CD14-positive monocyte (primary cell): ENCODE measurements around the gene PRDX6. TPM values are rescaled to one million over a fixed set of nuclear protein-coding genes. Genes with fewer than 3 reads are reported as not detected.
"Not testable (repeated sequence)": the region's sequence is repeated elsewhere in the genome, so short reads cannot be mapped to it uniquely, and the experiment has no call there.

Source experiments
- DNase-seq, 3 donors: peaks; one replicate each; pipeline ENCODE4 v3.0.0-alpha.2; 2011 to 2022
- H2AFZ ChIP-seq: 2 replicates; pipeline ENCODE4 v1.6.0; 2012; ENCODE audit warnings: mild to moderate bottlenecking, low read depth, low read length, inconsistent platforms; ENCODE audit not compliant: insufficient read depth, poor library complexity, severe bottlenecking
- H3K27ac ChIP-seq, 2 donors: 1 replicate in 1 of 2; 2 replicates in 1 of 2; pipeline ENCODE4 v1.5.1; 2012 to 2013; ENCODE audit warnings: low read length in 2 of 2, control low read depth in 1 of 2, inconsistent platforms in 1 of 2, low read depth in 1 of 2, mild to moderate bottlenecking in 1 of 2
- H3K27me3 ChIP-seq, 2 donors: one replicate each; pipeline versions ENCODE4 v1.6.0 to v1.6.1; 2011 to 2013; ENCODE audit warnings: low read length in 2 of 2; ENCODE audit not compliant: control insufficient read depth in 2 of 2, insufficient read depth in 2 of 2
- H3K36me3 ChIP-seq, 2 donors: replicated peaks in 1 of 2; 1 replicate in 1 of 2; 2 replicates in 1 of 2; pipeline versions ENCODE4 v1.5.1 to v1.6.1; 2012 to 2013; ENCODE audit warnings: low read length in 2 of 2, control low read depth in 1 of 2, inconsistent platforms in 1 of 2, mild to moderate bottlenecking in 1 of 2; ENCODE audit not compliant: insufficient read depth in 2 of 2, control insufficient read depth in 1 of 2
- H3K4me1 ChIP-seq, 2 donors: 1 replicate in 1 of 2; 2 replicates in 1 of 2; pipeline versions ENCODE4 v1.5.1 to v1.6.1; 2012 to 2013; ENCODE audit warnings: low read length in 2 of 2, control low read depth in 1 of 2, inconsistent platforms in 1 of 2, mild to moderate bottlenecking in 1 of 2, moderate library complexity in 1 of 2; ENCODE audit not compliant: insufficient read depth in 2 of 2, control insufficient read depth in 1 of 2
- H3K4me2 ChIP-seq: replicated peaks from 2 replicates; pipeline ENCODE3; 2012; ENCODE audit warnings: low read length, moderate library complexity, mild to moderate bottlenecking; ENCODE audit not compliant: poor library complexity, severe bottlenecking; ENCODE audit errors: extremely low read depth
- H3K4me3 ChIP-seq, 3 experiments: fragments of 200-600 bp in 1 of 3; sonication (generic) in 1 of 3; replicated peaks in 1 of 3; 1 replicate in 2 of 3; 2 replicates in 1 of 3; pipeline ENCODE4 v1.5.1; 2011 to 2013; ENCODE audit warnings: low read length in 3 of 3, mild to moderate bottlenecking in 3 of 3, control low read depth in 2 of 3, low read depth in 2 of 3, inconsistent platforms in 1 of 3, moderate library complexity in 1 of 3
- H3K79me2 ChIP-seq: 2 replicates; pipeline ENCODE4 v1.6.0; 2012; ENCODE audit warnings: mild to moderate bottlenecking, control low read depth, inconsistent platforms, low read length, moderate library complexity; ENCODE audit not compliant: insufficient read depth
- H3K9ac ChIP-seq: 2 replicates; pipeline ENCODE4 v1.6.0; 2017; ENCODE audit warnings: low read length, mild to moderate bottlenecking; ENCODE audit not compliant: insufficient read depth, poor library complexity, severe bottlenecking
- H3K9me3 ChIP-seq, 2 donors: replicated peaks in 1 of 2; 1 replicate in 1 of 2; 2 replicates in 1 of 2; pipeline versions ENCODE4 v1.5.1 to v1.6.1; 2012 to 2013; ENCODE audit warnings: low read length in 2 of 2, control low read depth in 1 of 2; ENCODE audit not compliant: control insufficient read depth in 1 of 2, insufficient read depth in 1 of 2
- H4K20me1 ChIP-seq: 2 replicates; pipeline ENCODE4 v1.6.0; 2012; ENCODE audit warnings: mild to moderate bottlenecking, low read length, control low read depth, moderate library complexity; ENCODE audit not compliant: insufficient read depth
- H3K27ac Mint-ChIP-seq, 7 donors: one replicate each; pipeline ENCODE4 v1.8.0; 2020; ENCODE audit warnings: mild to moderate bottlenecking in 7 of 7, mixed read lengths in 7 of 7, moderate library complexity in 6 of 7, inconsistent platforms in 2 of 7
- H3K27me3 Mint-ChIP-seq, 3 donors: one replicate each; pipeline ENCODE4 v1.8.0; 2021 to 2022; ENCODE audit warnings: low read depth in 3 of 3, mild to moderate bottlenecking in 3 of 3, mixed read lengths in 3 of 3, moderate library complexity in 3 of 3, inconsistent platforms in 1 of 3
- H3K36me3 Mint-ChIP-seq, 2 donors: one replicate each; pipeline ENCODE4 v1.8.0; 2020; ENCODE audit warnings: mixed read lengths in 2 of 2, inconsistent platforms in 1 of 2, mild to moderate bottlenecking in 1 of 2
- H3K4me1 Mint-ChIP-seq: one replicate; pipeline ENCODE4 v1.8.0; 2020; ENCODE audit warnings: mild to moderate bottlenecking, mixed read lengths
- H3K4me3 Mint-ChIP-seq, 2 donors: one replicate each; pipeline ENCODE4 v1.8.0; 2020; ENCODE audit warnings: mild to moderate bottlenecking in 2 of 2, mixed read lengths in 2 of 2, moderate library complexity in 1 of 2
- H3K9me3 Mint-ChIP-seq, 7 donors: one replicate each; pipeline ENCODE4 v1.8.0; 2020 to 2022; ENCODE audit warnings: mixed read lengths in 7 of 7, mild to moderate bottlenecking in 6 of 7, moderate library complexity in 6 of 7, inconsistent platforms in 2 of 7
- WGBS: methylation state at CpG from one replicate; pipeline ENCODE4 v1.1.5; 2013; ENCODE audit warnings: missing lambda C conversion rate; ENCODE audit not compliant: insufficient coverage; 5-methylcytosine and 5-hydroxymethylcytosine counted together
- intact Hi-C, 2 donors: fragments of 100-400 bp; cut with micrococcal nuclease; formaldehyde crosslinking; loops; one replicate each; pipeline versions ENCODE4 v1.15.0 to v1.15.1; 2023
- polyA plus RNA-seq, 3 donors: library from polyadenylated mRNA; depleted of rRNA in 1 of 3; unstranded in 2 of 3; stranded (reverse) in 1 of 3; fragments of 300-500 nt in 2 of 3; fragments of >200 nt in 1 of 3; fragmentation: Illumina TruSeq in 2 of 3; gene quantifications; 1 replicate in 2 of 3; 2 replicates in 1 of 3; pipeline ENCODE4 v1.2.3, GENCODE V29; 2012 to 2021
- TF ChIP-seq, protein P1 (sequence below): fragments of 200-600 bp; IDR thresholded peaks from one replicate; pipeline ENCODE4 v1.8.0; 2022; ENCODE audit warnings: antibody characterized with exemption, mild to moderate bottlenecking

Gene PRDX6
- polyA plus RNA-seq, 3 donors, result 89.5 to 142 (median 119) TPM

DNA sequence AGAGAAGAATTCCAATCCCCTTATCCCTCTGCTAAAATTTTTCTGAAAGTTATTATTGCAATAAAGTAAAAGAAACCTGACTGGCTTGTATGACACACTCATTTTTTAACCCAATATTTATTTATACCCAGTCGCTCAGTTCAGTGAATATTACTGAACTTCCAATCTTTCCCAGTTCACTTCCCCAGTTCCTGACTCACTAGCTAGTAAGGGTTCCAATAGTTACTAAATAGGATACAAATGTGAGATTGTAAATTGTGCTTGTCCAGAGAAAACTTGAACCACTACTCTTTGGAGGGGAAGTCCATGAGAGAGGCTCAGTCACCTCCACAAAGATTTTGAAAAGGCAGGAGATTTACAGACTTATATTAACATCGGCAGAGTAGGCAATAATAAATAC is 31.4 kb downstream of the PRDX6 start:
- no peak overlapping the region for H2AFZ ChIP-seq
- intact Hi-C loops, result no loop called here
- H3K4me3 Mint-ChIP-seq, result no peak overlapping the region

DNA sequence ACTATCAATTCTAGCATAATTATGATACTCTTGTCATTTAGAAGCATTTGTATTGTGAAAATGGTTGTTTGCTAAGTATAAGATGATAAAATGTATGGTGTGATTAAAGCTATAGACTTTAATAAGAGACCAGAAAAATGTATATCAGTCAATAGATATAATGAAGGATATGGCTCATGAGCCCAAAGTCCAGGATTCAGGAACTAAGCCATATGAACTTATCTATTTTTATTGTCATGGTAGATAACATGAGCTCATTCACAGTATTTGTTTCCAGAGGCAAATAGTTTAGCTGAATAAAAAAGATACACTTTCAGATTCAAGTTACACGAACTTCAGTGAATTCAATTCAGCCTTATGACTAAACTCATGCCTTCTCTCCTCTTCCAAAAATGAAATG is 32.7 kb downstream of the PRDX6 start:
- H3K9me3 Mint-ChIP-seq, result peaks cover 5 to 13% (median 10%) of the 10 kb centered on the region in 7 donors
- Histone ChIP-seq H3K4me3 (no peak overlapping the region), H3K4me2 (no peak overlapping the region), H3K36me3 (no peaks in the 10 kb centered on the region), H2AFZ (no peak overlapping the region), H3K4me1 (no peaks in the 10 kb centered on the region), H3K27ac (no peak overlapping the region), H3K9me3 (no peaks in the 10 kb centered on the region), H3K9ac (no peak overlapping the region), H3K27me3 (no peaks in the 10 kb centered on the region), H4K20me1 (no peaks in the 10 kb centered on the region), H3K79me2 (no peaks in the 10 kb centered on the region)
- no peak overlapping the region for H3K4me3 Mint-ChIP-seq
- no peak for DNase-seq
- no CpG with 5 or more reads among the region's 1 CpG for WGBS
- H3K36me3 Mint-ChIP-seq, result no peaks in the 10 kb centered on the region
- TF ChIP-seq, protein P1, sequence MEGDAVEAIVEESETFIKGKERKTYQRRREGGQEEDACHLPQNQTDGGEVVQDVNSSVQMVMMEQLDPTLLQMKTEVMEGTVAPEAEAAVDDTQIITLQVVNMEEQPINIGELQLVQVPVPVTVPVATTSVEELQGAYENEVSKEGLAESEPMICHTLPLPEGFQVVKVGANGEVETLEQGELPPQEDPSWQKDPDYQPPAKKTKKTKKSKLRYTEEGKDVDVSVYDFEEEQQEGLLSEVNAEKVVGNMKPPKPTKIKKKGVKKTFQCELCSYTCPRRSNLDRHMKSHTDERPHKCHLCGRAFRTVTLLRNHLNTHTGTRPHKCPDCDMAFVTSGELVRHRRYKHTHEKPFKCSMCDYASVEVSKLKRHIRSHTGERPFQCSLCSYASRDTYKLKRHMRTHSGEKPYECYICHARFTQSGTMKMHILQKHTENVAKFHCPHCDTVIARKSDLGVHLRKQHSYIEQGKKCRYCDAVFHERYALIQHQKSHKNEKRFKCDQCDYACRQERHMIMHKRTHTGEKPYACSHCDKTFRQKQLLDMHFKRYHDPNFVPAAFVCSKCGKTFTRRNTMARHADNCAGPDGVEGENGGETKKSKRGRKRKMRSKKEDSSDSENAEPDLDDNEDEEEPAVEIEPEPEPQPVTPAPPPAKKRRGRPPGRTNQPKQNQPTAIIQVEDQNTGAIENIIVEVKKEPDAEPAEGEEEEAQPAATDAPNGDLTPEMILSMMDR, result no peak
- H3K4me1 Mint-ChIP-seq, result no peaks in the 10 kb centered on the region
- intact Hi-C loops, result no loop called here
- H3K27ac Mint-ChIP-seq, result no peak overlapping the region
- peaks cover 0 to 3% (median 0%) of the 10 kb centered on the region in 3 donors for H3K27me3 Mint-ChIP-seq

More for the DNA sequence above, 31.4 kb downstream of the PRDX6 start:
- no peak for DNase-seq
- Mint-ChIP-seq H3K27ac (no peak overlapping the region), H3K9me3 (peaks cover 2 to 6% (median 4%) of the 10 kb centered on the region in 7 donors), H3K36me3 (no peaks in the 10 kb centered on the region), H3K4me1 (no peaks in the 10 kb centered on the region), H3K27me3 (peaks cover 0 to 3% (median 0%) of the 10 kb centered on the region in 3 donors)
- no peak overlapping the region for H3K9ac ChIP-seq
- H3K4me1 ChIP-seq, result no peaks in the 10 kb centered on the region
- WGBS, result 100% methylated on average over 1 of the region's 2 CpGs
- H3K27ac ChIP-seq, result no peak overlapping the region
- H3K79me2 ChIP-seq, result no peaks in the 10 kb centered on the region
- no peak overlapping the region for H3K4me2 ChIP-seq
- TF ChIP-seq, protein P1, result no peak
- H3K27me3 ChIP-seq, result no peaks in the 10 kb centered on the region
- H4K20me1 ChIP-seq, result no peaks in the 10 kb centered on the region
- H3K36me3 ChIP-seq, result no peaks in the 10 kb centered on the region
- H3K9me3 ChIP-seq, result no peaks in the 10 kb centered on the region
- H3K4me3 ChIP-seq, result no peak overlapping the region

DNA sequence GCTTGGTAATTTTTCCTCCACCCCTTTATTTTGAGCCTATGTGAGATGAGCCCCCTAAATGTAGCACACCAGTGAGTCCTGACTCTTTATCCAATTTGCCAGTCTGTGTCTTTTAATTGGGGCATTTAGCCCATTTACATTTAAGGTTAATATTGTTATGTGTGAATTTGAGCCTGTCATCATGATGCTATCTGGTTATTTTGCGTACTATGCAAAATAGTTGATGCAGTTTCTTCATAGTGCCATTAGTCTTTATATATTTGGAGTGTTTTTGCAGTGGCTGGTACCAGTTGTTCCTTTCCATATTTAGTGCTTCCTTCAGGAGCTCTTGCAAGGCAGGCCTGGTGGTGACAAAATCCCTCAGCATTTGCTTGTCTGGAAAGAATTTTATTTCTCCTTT is 37.4 kb downstream of the PRDX6 start:
- DNase-seq, H3K36me3 Mint-ChIP-seq, H4K20me1 ChIP-seq, H3K79me2 ChIP-seq, H3K27ac ChIP-seq, H3K9me3 ChIP-seq, H3K4me1 ChIP-seq, H3K9ac ChIP-seq, H3K4me1 Mint-ChIP-seq, H2AFZ ChIP-seq, H3K36me3 ChIP-seq, H3K4me3 Mint-ChIP-seq, intact Hi-C loops, H3K27me3 Mint-ChIP-seq, H3K4me2 ChIP-seq, H3K4me3 ChIP-seq, H3K27ac Mint-ChIP-seq, H3K27me3 ChIP-seq: not testable (repeated sequence)
- WGBS, result no CpG with 5 or more reads among the region's 1 CpG
- peaks cover 8 to 18% (median 12%) of the 10 kb centered on the region in 7 donors for H3K9me3 Mint-ChIP-seq
